Stimulated activated naive CD8-positive, alpha-beta T cell treated with anti-CD3 and anti-CD28 coated beads, Interleukin-15, Interleukin-2, amounts not matched to agents 100 U/mL and 50 U/mL, for 24 hours (primary cell): ENCODE data around the gene TGFBR2.
A peak's percentile ranks its signal among the peaks of the same experiment; 100 is the strongest.
"Not testable (repeated sequence)": the region's sequence is repeated elsewhere in the genome, so short reads cannot be mapped to it uniquely, and the experiment has no call there.

ENCODE experiments used
- ATAC-seq: fragments of 150-1000 bp; cut with Tn5 transposase; one replicate; pipeline ENCODE4 v1.10.0; 2021
- DNase-seq: peaks from one replicate; pipeline ENCODE4 v3.0.0; 2021

Gene TGFBR2

DNA sequence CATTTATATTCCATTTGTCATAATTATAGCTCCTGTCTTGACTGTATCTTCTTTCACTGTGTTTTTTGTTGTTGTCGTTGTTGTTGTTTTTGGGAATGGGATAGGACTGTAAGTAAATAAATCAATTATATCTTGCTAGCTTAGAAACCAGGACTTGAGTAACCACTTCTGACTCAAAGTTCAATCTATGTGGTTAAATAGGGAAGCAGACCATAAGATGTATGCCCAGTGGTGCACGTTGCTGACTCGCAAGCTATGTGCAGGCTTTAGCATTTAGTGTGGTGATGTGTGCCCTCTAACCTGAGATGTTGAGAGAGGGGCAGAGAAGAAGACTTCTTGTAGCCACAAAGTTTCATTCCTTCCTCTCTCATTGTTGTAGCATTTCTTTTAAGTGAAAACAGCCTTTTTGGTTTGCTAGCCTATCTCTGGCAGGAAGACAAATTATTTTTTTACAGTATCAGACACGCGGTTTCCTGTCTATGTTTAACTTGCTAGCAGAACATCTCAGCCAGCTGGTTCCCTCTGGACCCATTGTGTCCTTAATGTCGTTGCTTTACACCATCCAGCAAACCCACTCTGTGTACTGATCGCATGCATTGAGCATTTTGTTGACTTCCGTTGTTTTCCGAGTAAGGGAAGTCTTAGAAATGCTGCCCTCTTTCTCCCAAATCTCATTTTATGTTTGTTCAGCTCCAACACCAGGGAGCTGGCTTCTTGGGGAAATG lies 52.1 kb downstream of the TGFBR2 start:
- ATAC-seq (peak; percentile 76), DNase-seq (peak; percentile 68)

- DNase-seq (no peak), ATAC-seq (no peak)
These were observed 53.1 kb downstream of the TGFBR2 start for GRCh38 chr3:30659270-30660130.

DNA sequence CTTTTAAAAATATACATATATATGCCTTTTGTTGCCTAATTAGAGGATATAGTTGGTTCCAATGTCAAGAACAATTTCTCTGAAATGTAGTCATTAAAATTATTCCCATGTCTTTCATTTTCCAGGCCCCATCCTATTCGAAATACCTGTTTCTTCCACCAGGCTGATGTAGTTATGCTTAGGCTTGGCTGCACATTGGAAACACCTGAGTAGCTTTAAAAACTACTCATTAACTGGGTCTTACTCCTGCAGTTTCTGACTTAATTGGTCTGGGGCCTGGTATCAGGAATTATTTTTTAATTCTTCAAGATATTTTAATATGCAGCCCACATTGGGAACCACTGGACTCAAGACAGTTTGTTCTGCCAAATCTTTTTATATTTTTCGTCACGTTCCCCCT lies 53.7 kb downstream of the TGFBR2 start:
- DNase-seq (no peak), ATAC-seq (no peak)

GRCh38 chr3:30660656-30661055 lies 54.3 kb downstream of the TGFBR2 start:
- ATAC-seq (no peak), DNase-seq (no peak)

- peak; percentile 36 for ATAC-seq
- DNase-seq = no peak
These were observed 54.9 kb downstream of the TGFBR2 start for GRCh38 chr3:30661098-30661873.

GRCh38 chr3:30662836-30663235 lies 56.4 kb downstream of the TGFBR2 start:
- no peak for DNase-seq
- ATAC-seq = no peak

DNA sequence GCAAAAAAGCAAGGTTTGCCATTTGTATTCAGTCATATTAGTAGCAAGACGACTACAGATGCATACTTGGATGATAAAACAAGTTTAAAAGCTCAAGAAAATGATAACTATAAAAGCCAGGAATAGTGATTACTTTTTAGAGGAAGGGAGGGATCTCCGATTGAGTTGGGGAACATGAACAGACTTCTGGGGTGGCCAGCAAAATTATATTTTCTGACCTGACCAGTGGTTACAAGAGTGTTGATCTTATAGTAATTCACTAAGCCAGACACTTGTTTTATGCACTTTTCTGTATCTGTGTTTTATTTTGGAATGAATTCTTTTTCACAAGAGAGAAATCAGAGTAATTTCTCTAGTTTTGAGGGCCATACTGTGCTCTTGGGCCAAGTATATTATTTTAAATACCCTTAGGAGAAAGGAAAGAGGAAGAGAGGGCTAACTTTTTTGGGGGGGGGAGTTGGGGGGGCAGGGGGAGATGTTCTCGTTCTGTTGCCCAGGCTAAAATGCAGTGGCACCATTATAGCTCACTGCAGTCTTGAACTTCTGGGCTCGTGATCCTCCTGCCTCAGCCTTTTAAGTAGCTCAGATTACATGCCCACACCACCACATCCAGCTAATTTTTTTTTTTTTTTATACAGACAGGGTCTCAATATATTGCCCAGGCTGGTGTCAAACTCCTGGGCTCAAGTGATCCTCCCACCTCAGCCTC lies 57.3 kb downstream of the TGFBR2 start:
- DNase-seq (no peak), ATAC-seq (no peak)

DNA sequence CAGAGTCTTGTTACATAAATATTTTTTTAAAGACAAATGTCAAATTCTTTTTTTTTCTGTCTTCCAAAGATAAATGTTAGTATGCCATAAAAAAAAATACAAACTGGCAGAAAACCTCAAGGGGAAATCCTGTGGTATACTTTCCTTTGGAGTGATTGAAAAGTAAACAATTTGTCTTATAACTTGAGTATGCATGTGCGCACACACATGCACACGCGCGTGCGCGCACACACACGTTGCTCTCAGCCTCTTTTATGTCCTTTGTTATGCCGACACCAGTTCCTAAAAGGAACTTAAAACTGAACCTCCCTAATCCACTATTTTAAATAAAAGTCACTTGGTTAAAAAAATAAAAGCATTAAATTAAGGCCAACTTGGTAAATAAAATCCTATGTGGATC lies 58.1 kb downstream of the TGFBR2 start:
- DNase-seq (no peak), ATAC-seq (no peak)

GRCh38 chr3:30664884-30665283 lies 58.5 kb downstream of the TGFBR2 start:
- ATAC-seq = no peak
- no peak for DNase-seq

- ATAC-seq = no peak
These were observed 59.1 kb downstream of the TGFBR2 start for GRCh38 chr3:30665539-30665938.

DNA sequence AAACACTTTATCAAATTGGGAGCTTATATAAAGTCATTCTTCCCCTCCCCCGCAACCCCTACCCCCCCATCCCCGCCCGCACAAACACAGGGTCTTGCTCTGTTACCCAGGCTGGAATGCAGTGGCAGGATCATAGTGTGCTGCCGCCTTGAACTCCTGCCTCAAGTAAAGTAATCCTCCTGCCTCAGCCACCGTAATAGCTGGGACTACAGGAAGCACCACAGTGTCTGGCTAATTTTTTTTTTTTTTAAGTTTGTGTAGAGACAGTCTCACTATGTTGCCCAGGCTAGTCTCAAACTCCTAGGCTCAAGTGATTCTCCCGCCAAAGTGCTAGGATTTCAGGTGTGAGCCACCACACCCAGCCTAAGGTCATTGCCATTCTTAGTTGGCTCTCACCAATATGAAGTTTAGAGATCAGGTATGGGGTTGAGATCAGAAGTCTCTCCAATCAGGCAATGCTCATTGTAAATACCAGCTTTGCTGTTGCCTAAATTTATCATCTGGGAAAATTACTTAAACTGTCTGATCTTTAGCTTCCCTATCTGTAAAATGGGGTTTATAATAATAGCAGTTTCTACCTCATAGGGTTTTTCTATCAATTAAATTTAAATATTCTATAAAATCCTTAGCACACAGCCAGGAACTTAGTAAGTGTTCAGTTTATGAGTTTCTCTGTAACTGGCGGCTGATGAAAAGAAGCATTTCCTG lies 60.3 kb downstream of the TGFBR2 start:
- ATAC-seq (no peak), DNase-seq (no peak)

More at GRCh38 chr3:30665539-30665938, 59.1 kb downstream of the TGFBR2 start:
- no peak for DNase-seq

DNA sequence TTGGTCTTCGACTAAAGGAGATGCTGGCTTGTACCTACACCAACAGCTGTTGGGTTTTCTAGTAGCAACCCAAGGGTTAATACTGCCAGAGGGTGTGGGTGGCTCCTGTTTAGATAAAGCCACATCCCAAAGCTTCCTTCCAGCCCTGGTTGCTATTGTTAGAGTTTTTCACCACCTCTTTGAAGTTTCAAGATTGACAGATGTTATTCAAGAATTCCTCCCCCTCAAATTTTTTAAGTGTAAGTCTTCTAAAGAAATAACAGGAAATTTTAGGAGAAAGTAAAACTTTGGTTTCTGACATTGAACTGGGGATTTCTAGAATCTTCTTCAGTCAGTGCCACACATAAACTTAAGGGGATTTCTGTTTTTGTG lies 60.9 kb downstream of the TGFBR2 start:
- ATAC-seq (peak; percentile 66), DNase-seq (no peak)

- DNase-seq (no peak), ATAC-seq (no peak)
These were observed 61.7 kb downstream of the TGFBR2 start for GRCh38 chr3:30668051-30668609.

GRCh38 chr3:30669360-30669934 lies 63.0 kb downstream of the TGFBR2 start:
- DNase-seq, ATAC-seq: not testable (repeated sequence)

DNA sequence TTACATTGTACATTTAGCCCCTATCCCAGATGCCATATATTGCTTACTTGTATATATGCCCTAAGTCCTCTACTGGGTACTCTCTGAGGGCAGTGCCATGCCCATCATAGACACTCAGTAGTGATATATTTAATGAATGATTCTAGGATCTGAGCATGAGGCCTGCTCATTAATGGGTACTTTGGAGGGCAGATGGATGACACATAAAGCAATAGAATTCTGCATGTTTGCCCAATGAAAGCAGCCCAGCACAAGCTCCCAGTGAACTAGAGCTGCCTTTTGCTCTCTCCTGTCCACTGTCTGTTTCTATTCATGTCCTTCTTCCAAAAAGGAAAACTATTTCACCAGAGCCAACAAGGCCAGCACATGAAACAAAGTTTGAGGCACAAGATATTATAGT lies 63.9 kb downstream of the TGFBR2 start:
- DNase-seq = no peak
- no peak for ATAC-seq

GRCh38 chr3:30671527-30672286 lies 65.3 kb downstream of the TGFBR2 start:
- ATAC-seq = peak; percentile 12
- no peak for DNase-seq

DNA sequence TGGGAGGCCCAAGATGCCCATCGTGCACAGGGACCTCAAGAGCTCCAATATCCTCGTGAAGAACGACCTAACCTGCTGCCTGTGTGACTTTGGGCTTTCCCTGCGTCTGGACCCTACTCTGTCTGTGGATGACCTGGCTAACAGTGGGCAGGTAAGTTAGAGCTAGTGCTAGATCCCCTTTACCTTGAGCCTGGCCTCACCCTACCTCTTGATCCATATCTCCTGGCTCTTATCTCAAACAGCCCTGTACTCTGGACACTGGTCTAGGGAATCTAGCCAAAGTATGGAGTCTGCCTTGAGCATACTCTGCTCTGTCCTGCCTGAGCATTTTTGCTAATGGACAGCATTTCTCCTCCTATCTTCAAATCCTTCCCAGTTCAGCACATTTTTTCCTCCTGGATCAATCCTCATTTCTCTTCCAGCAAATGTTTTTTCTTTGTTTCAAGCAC lies 65.9 kb downstream of the TGFBR2 start:
- no peak for DNase-seq
- no peak for ATAC-seq

GRCh38 chr3:30672959-30673358 lies 66.6 kb downstream of the TGFBR2 start:
- DNase-seq (no peak), ATAC-seq (no peak)

- no peak for ATAC-seq
- DNase-seq = no peak
These were observed 67.3 kb downstream of the TGFBR2 start for GRCh38 chr3:30673425-30674341.
